ENCODE results near the gene LDB2.

LDB2 gene

DNA sequence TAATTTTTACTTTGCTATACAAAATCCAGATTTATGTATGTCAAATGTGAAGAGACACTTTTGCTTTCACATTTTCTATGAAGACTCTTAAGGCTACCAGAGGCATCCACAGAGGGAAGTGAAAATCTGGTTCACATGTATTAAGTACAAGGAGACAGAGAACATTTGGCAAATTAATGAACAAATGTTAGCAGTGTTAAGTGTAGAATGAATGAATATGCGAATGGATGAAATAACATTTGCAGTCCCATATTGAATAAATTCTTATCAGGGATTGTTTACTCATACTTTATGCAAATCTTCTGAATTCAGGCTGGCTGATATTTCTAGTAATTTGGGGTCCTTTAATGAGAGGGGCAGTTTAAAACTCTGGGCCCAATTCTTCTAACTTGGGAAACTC lies 159.9 kb downstream of the LDB2 start:
- no peak for DNase-seq (ENCODE audit: low spot score)
- in situ Hi-C loops (cut with MboI; ENCODE audit: low sequenced_read_pairs, unreplicated experiment): no loop called here
- TF ChIP-seq, protein P1, sequence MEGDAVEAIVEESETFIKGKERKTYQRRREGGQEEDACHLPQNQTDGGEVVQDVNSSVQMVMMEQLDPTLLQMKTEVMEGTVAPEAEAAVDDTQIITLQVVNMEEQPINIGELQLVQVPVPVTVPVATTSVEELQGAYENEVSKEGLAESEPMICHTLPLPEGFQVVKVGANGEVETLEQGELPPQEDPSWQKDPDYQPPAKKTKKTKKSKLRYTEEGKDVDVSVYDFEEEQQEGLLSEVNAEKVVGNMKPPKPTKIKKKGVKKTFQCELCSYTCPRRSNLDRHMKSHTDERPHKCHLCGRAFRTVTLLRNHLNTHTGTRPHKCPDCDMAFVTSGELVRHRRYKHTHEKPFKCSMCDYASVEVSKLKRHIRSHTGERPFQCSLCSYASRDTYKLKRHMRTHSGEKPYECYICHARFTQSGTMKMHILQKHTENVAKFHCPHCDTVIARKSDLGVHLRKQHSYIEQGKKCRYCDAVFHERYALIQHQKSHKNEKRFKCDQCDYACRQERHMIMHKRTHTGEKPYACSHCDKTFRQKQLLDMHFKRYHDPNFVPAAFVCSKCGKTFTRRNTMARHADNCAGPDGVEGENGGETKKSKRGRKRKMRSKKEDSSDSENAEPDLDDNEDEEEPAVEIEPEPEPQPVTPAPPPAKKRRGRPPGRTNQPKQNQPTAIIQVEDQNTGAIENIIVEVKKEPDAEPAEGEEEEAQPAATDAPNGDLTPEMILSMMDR (IDR thresholded peaks at IDR 0.05; ENCODE audit: borderline replicate concordance, control extremely low read depth, extremely low read depth, insufficient read depth, missing control alignments): no peak

DNA sequence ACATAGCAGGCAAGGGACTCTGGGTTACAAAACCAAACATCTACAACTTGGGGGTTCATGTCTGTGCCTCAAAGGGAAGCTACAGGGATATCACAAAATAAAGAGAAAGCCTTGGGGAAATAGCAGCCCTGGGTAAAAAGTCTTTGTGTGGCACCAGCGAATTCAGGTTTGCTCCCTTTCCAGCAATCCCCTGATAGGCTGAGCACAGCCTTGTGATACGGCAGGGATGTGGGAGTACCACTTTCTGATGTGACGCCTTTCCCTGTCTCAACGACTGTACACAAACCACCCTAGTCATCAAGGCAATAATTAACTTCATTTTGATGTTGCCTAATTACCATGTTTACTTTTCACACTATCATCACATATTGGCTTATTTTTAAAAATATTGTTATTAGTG lies 164.9 kb downstream of the LDB2 start:
- in situ Hi-C loops (cut with MboI; ENCODE audit: low sequenced_read_pairs, unreplicated experiment): no loop called here
- TF ChIP-seq, protein P1 (IDR thresholded peaks at IDR 0.05; ENCODE audit: borderline replicate concordance, control extremely low read depth, extremely low read depth, insufficient read depth, missing control alignments): no peak
- no peak for DNase-seq (ENCODE audit: low spot score)

DNA sequence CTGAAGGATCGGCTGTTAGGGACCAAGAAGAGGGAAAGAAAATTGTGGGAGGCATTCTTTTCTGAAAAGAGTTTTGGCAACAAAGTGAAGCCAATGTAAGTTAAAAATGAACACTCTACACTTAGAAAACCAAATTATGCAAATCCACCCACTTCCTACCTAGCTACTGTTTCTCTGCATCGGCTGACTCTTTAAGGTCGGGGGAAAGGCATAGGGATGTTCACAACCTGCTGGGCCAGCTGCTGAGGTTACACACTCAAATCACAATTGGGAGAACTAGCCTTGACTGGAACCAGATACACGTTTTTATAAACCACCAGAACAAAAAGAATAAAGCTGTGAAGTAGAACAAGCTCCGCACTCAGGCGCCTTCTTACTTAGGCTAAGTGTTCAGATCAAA lies 165.7 kb downstream of the LDB2 start:
- DNase-seq (ENCODE audit: low spot score): no peak
- TF ChIP-seq, protein P1 (IDR thresholded peaks at IDR 0.05; ENCODE audit: borderline replicate concordance, control extremely low read depth, extremely low read depth, insufficient read depth, missing control alignments): no peak
- in situ Hi-C loops (cut with MboI; ENCODE audit: low sequenced_read_pairs, unreplicated experiment): no loop called here

DNA sequence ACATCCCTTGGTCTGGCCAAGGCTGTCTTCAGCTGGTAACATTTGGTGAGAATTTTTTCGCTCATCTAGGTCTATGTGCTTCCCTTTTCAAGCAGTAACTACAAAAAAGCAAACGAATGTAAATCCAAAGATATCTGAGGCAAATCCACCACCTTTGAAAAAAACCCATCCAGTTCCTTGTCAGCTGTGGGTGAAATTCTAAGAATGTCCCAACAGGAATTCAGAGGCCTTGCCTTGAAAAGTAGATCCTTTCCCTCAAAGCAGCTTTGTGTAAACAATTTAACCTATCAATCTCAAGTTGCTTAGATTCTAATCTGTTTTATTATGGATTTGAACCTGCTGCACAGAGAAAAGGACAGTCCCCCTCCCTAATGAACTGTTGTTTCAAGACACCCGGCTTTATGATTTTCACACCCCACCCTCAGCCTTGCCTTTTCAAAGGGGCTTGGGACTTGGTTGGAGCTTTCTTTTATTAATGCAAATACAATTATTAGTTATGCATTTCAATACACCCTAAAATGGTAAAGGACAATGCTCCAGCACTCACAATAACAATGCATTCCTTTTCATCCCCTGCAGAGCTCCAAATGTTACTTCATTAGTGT lies 166.6 kb downstream of the LDB2 start:
- in situ Hi-C loops (cut with MboI; ENCODE audit: low sequenced_read_pairs, unreplicated experiment): no loop called here
- TF ChIP-seq, protein P1 (IDR thresholded peaks at IDR 0.05; ENCODE audit: borderline replicate concordance, control extremely low read depth, extremely low read depth, insufficient read depth, missing control alignments): no peak

DNA sequence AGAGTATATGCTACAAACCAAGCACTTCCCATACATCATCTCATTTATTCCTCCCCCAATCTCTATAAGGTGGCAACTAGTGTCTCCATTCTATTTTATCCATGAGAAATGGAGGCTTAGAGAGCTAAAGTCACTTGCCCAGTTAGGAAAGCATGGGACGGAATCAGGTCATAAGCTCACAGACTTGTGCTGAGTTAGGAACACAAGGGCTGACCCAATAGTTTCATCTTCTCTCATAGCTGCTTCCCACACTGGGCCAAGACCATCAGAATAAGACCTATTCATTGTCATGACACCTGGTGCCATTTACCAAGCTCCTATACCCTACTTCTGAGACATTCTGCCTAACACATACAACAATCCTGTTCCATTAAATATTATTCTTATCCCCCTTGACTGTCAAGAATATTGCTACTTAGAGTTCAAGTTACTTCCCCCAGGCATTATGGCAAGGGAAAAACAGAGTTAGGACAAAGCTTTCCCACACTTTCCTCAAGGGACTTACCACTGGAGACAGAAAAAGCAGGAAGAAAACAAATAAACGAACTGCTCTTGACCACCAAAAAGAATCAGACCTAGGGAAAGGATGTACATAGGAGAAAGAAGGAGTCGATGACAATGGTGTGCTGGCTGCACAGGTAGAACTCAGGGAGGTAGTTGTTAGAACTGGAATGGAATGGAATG lies 167.8 kb downstream of the LDB2 start:
- in situ Hi-C loops (cut with MboI; ENCODE audit: low sequenced_read_pairs, unreplicated experiment): no loop called here
- TF ChIP-seq, protein P1 (IDR thresholded peaks at IDR 0.05; ENCODE audit: borderline replicate concordance, control extremely low read depth, extremely low read depth, insufficient read depth, missing control alignments): no peak
- DNase-seq (ENCODE audit: low spot score): no peak

More for the DNA sequence above, 166.6 kb downstream of the LDB2 start:
- no peak for DNase-seq (ENCODE audit: low spot score)

DNA sequence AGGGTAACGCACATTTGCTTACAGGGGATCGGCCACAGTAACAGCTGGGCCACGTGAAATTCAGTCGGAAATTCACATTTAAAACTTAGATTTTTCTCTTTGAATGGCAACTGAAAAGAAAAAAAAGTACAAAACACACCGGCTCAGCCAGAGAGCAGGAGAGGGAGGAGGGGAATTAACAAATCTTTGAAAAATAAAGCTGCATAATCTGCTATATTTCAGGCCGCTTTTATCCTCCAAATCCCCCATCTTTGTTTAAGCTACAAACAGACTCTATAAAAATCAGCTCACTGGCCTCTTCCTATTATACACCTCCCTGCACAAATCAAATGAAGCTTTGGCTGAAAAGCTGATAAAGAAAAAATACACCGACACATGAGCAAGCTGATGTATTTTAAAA lies 169.1 kb downstream of the LDB2 start:
- in situ Hi-C loops (cut with MboI; ENCODE audit: low sequenced_read_pairs, unreplicated experiment): no loop called here
- DNase-seq (ENCODE audit: low spot score): no peak

More for the DNA sequence above, 169.1 kb downstream of the LDB2 start:
- TF ChIP-seq, protein P1 (IDR thresholded peaks at IDR 0.05; ENCODE audit: borderline replicate concordance, control extremely low read depth, extremely low read depth, insufficient read depth, missing control alignments): no peak

All from GM13976 (cell line).